Common myeloid progenitor, CD34-positive (primary cell): ENCODE results near the gene DOCK1.
"Not testable (repeated sequence)": the region's sequence is repeated elsewhere in the genome, so short reads cannot be mapped to it uniquely, and the experiment has no call there.

Experiments
- CTCF ChIA-PET: fragments of 350-600 bp; sonication (Branson Sonifier 250); formaldehyde crosslinking; loops from one replicate; lab custom pipeline; 2021; ENCODE audit warnings: antibody characterized with exemption; lab: Charles Lee
- POLR2A ChIA-PET: fragments of 350-600 bp; sonication (Branson Sonifier 250); formaldehyde crosslinking; loops from one replicate; lab custom pipeline; 2021; ENCODE audit warnings: antibody characterized with exemption; lab: Charles Lee
- DNase-seq, 3 donors: peaks; one replicate each; pipeline versions ENCODE4 v3.0.0 to v3.0.0-alpha.2; 2013
- H3K27ac ChIP-seq, 2 experiments: 1 replicate in 1 of 2; 2 replicates in 1 of 2; pipeline ENCODE4 v1.7.0; 2013; ENCODE audit warnings: inconsistent platforms in 2 of 2, low read length in 2 of 2, mild to moderate bottlenecking in 2 of 2, low read depth in 1 of 2, moderate library complexity in 1 of 2; ENCODE audit not compliant: severe bottlenecking in 2 of 2, insufficient read depth in 1 of 2, poor library complexity in 1 of 2
- H3K27me3 ChIP-seq, 5 experiments: replicated peaks in 2 of 5; 1 replicate in 3 of 5; 2 replicates in 2 of 5; pipeline versions ENCODE4 v1.6.1 to v1.7.0; 2013; ENCODE audit warnings: low read length in 4 of 5, mild to moderate bottlenecking in 2 of 5, moderate library complexity in 2 of 5, inconsistent platforms in 1 of 5; ENCODE audit not compliant: insufficient read depth in 5 of 5, control insufficient read depth in 4 of 5
- H3K36me3 ChIP-seq, 4 experiments: 1 replicate in 2 of 4; 2 replicates in 2 of 4; pipeline versions ENCODE4 v1.6.1 to v1.7.0; 2013; ENCODE audit warnings: low read length in 3 of 4, control low read depth in 1 of 4, mild to moderate bottlenecking in 1 of 4; ENCODE audit not compliant: control insufficient read depth in 4 of 4, insufficient read depth in 4 of 4
- H3K4me1 ChIP-seq, 4 experiments: 1 replicate in 3 of 4; 2 replicates in 1 of 4; pipeline versions ENCODE4 v1.6.1 to v1.7.1; 2013; ENCODE audit warnings: low read length in 3 of 4, mild to moderate bottlenecking in 3 of 4, control low read depth in 1 of 4, inconsistent platforms in 1 of 4, moderate library complexity in 1 of 4; ENCODE audit not compliant: control insufficient read depth in 4 of 4, insufficient read depth in 4 of 4; ENCODE audit errors: control extremely low read depth in 1 of 4
- H3K4me3 ChIP-seq, 7 experiments: 1 replicate in 4 of 7; 2 replicates in 3 of 7; pipeline versions ENCODE4 v1.5.1 to v1.7.0; 2013; ENCODE audit warnings: mild to moderate bottlenecking in 7 of 7, low read length in 6 of 7, moderate library complexity in 6 of 7, inconsistent platforms in 2 of 7, low read depth in 2 of 7, control low read depth in 1 of 7; ENCODE audit not compliant: insufficient read depth in 4 of 7, control insufficient read depth in 1 of 7; ENCODE audit errors: extremely low read depth in 1 of 7
- H3K9me3 ChIP-seq, 5 experiments: 1 replicate in 4 of 5; 2 replicates in 1 of 5; pipeline versions ENCODE4 v1.6.1 to v1.7.1; 2013; ENCODE audit warnings: low read length in 4 of 5, mild to moderate bottlenecking in 2 of 5, inconsistent platforms in 1 of 5, low read depth in 1 of 5, moderate library complexity in 1 of 5; ENCODE audit not compliant: control insufficient read depth in 4 of 5, insufficient read depth in 2 of 5; ENCODE audit errors: control extremely low read depth in 1 of 5
- WGBS: methylation state at CpG from one replicate; pipeline ENCODE4 v1.1.5; 2013; ENCODE audit not compliant: insufficient coverage; 5-methylcytosine and 5-hydroxymethylcytosine counted together

Gene DOCK1

DNA sequence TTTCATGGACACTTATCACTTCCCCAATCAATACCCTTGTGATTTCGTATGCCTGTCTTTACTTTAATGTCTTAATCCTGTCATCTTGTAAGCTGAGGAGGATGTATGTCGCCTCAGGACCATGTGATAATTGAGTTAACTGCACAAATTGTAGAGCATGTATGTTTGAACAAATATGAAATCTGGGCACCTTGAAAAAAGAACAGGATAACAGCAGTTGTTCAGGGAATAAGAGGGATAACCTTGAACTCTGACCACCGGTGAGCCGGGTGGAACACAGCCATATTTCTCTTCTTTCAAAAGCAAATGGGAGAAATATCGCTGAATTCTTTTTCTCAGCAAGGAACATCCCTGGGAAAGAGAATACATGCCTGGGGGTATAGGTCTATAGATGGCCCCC is 14.4 kb upstream of the DOCK1 start:
- H3K27ac ChIP-seq, H3K27me3 ChIP-seq, DNase-seq, H3K9me3 ChIP-seq, POLR2A ChIA-PET, CTCF ChIA-PET, H3K36me3 ChIP-seq, H3K4me3 ChIP-seq: not testable (repeated sequence)
- 100% methylated on average over 2 of the region's 5 CpGs for WGBS
- peaks cover 0 to 12% (median 0%) of the 10 kb centered on the region in 4 experiments for H3K4me1 ChIP-seq

DNA sequence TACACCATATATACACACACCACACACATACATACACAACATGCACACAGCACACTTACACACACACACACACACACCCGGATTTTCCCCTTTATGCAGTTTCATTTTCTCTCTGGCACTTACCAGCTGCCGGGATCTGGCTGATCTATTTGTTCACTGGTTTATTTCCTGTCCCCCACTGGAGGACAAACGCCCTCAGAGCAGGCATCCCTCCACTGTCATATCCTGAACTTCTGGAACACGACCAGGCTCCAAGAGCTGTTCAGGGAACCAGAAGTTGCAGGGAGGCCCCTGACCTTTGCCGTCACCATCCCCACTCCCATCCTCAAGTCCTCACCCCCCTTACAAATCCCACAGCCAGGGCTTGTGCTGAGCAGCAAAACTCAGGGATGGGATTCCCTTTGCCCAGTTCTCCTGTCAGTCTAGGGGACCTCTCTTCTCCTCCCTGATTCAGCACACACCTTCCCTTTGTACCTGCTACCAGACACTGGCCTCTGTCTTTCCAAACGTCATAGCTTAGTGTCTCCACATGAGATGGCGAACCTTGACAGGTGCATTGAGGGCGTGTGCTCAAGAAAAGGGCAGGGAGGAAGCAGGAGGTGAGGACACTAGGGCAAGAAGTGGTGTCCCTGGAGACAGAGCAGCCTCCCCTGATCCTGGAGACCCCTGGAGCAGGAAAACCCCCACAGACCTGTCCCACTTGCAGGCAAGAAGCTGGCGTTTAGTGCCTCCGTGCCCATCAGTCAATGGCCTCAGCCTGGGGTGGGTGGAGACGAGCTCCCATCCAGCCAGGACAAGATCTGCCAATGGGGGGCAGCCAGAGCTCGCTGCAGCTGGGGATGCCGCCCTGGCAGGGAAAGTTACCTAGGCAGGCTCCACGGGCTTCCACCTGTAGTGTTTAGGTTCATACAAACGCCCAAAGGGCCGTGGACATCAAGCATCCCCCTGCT is 12.7 kb upstream of the DOCK1 start:
- no peak overlapping the region for H3K4me3 ChIP-seq
- no peaks in the 10 kb centered on the region for H3K9me3 ChIP-seq
- DNase-seq: no peak
- CTCF ChIA-PET: no interaction called here
- no peaks in the 10 kb centered on the region for H3K27me3 ChIP-seq
- peaks cover 0 to 23% (median 5%) of the 10 kb centered on the region in 4 experiments for H3K4me1 ChIP-seq
- POLR2A ChIA-PET: no interaction called here
- H3K27ac ChIP-seq: no peak overlapping the region
- WGBS: 80% methylated on average over 10 of the region's 16 CpGs
- no peaks in the 10 kb centered on the region for H3K36me3 ChIP-seq

DNA sequence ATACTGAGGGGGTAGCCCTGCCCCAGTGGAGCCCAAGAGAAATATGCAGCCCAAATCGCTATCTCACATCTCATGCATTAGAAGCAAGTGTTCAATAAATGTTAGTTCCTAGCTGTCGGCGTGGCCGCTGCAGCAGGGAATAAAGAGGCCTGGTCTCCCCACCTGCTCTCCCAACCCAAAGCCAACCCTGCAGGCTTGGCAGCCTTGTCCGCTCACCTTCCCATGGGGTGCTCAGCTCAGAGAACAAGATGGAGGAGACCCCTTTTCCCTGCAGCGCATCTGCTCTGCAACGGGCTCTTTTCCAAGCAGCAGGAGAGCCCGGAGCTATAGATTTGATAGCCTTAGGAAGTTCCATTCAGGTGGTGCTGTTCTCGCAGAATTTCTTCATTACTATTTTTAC is 12.0 kb upstream of the DOCK1 start:
- H3K4me3 ChIP-seq: no peak overlapping the region
- H3K27me3 ChIP-seq: no peaks in the 10 kb centered on the region
- POLR2A ChIA-PET: no interaction called here
- 99% methylated on average over 9 of the region's 9 CpGs for WGBS
- DNase-seq: no peak
- no peaks in the 10 kb centered on the region for H3K36me3 ChIP-seq
- H3K4me1 ChIP-seq: peaks cover 0 to 23% (median 5%) of the 10 kb centered on the region in 4 experiments
- CTCF ChIA-PET: no interaction called here
- peaks cover 0 to 5% (median under 1%) of the 10 kb centered on the region in 5 experiments for H3K9me3 ChIP-seq
- H3K27ac ChIP-seq: no peak overlapping the region

DNA sequence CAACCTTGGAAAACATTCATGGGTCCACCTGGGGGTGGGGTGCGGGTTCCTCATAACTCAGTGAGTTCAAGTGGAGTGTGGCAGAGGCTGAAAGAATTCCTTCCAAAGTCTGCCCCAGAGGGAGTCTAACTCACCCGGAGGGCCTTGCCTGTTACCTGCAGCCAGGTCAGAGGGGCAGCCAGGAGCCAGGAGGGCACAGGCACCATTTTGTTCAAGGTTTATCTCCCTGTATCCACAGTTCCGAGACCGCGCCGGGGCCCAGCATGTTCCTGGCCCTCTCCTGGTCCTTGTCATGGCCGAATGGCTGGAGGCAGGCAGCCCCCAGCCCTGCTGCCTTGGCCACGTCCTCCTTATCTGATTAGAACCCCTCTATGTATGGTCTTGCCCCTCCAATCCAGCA is 11.4 kb upstream of the DOCK1 start:
- CTCF ChIA-PET: no interaction called here

DNA sequence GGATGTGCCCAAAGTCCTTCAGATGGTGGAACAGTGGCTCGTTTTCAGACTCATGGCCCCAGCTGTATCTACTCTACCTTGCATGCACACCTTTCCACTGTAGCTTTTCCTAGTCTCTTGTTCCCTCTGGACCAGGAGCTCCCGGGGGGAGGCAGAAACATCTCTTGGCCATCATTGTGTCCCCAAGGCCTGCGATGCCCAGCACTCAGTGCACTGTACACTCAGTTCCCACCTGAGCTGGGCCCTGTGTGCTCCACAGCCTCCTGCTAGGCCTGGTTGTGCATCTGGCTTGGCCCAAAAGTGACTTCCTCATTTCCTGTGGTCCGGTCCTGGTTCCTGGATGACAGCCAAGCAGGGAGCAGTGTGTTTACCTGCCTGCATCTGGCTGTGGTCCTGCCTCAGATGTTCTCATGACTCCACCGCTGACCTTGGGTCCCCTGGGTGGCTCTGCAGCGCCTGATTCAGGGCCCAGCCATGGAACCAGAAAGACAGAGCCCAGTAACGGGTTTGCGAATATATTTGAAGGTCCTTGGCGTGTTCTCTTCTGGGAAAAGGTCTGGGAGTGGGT is 9.9 kb upstream of the DOCK1 start:
- H3K4me1 ChIP-seq: peaks cover 0 to 23% (median 5%) of the 10 kb centered on the region in 4 experiments
- H3K9me3 ChIP-seq: peaks cover 0 to 14% (median 7%) of the 10 kb centered on the region in 5 experiments
- CTCF ChIA-PET: interaction anchor here (1.2 kb wide), 1 partner anchor 9 kb away, joined by 3 read pairs; no protein-coding TSS in a partner anchor
- no peaks in the 10 kb centered on the region for H3K27me3 ChIP-seq
- H3K27ac ChIP-seq: no peak overlapping the region
- WGBS: 74% methylated on average over 8 of the region's 9 CpGs
- POLR2A ChIA-PET: no interaction called here
- H3K4me3 ChIP-seq: no peak overlapping the region
- DNase-seq: peak in 2 of 3 donors; percentile 54 to 59
- H3K36me3 ChIP-seq: no peaks in the 10 kb centered on the region

More for the DNA sequence above, 11.4 kb upstream of the DOCK1 start:
- no peaks in the 10 kb centered on the region for H3K27me3 ChIP-seq
- H3K4me1 ChIP-seq: peaks cover 0 to 23% (median 5%) of the 10 kb centered on the region in 4 experiments
- no peaks in the 10 kb centered on the region for H3K36me3 ChIP-seq
- no peak for DNase-seq
- H3K4me3 ChIP-seq: no peak overlapping the region
- H3K27ac ChIP-seq: no peak overlapping the region
- H3K9me3 ChIP-seq: peaks cover 0 to 11% (median 5%) of the 10 kb centered on the region in 5 experiments
- POLR2A ChIA-PET: no interaction called here
- 95% methylated on average over 8 of the region's 8 CpGs for WGBS

DNA sequence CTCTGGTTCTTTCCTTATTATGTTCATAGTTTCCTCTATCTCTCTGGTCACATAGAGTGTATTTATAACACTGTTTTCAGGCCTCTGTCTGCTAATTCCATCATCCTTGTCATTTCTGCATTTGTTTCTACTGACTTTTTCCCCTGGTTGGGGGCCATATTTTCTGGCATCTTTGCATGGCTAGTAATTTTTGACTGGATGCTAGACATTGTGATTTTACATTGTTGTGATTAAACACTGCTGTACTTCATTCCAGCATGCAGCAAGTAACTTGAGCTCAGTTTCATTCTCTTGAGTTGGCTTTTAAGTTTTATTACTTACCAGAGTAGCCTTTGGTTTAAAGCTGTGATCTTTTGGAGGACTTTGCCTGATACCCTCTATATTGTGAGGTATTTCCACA is 6.8 kb upstream of the DOCK1 start:
- no peaks in the 10 kb centered on the region for H3K36me3 ChIP-seq
- H3K27me3 ChIP-seq: no peaks in the 10 kb centered on the region
- H3K4me1 ChIP-seq: peaks cover 2 to 26% (median 11%) of the 10 kb centered on the region in 4 experiments
- peaks cover 0 to 14% (median 7%) of the 10 kb centered on the region in 5 experiments for H3K9me3 ChIP-seq
- no peak overlapping the region for H3K27ac ChIP-seq
- H3K4me3 ChIP-seq: no peak overlapping the region
- POLR2A ChIA-PET: no interaction called here
- CTCF ChIA-PET: no interaction called here
- no peak for DNase-seq

DNA sequence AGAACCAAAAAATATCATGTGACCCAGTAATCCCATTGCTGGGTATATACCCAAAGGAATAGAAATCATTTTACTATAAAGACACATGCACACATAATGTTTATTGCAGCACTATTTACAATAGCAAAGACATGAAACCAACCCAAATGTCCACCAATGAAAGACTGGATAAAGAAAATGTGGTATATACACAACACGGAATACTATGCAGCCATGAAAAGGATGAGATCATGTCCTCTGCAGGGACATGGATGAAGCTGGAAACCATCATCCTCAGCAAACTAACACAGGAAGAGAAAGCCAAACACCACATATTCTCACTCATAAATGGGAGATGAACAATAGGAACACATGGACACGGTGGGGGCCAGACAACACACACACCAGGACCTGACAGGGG is 5.7 kb upstream of the DOCK1 start:
- peaks cover 2 to 36% (median 22%) of the 10 kb centered on the region in 4 experiments for H3K4me1 ChIP-seq
- H3K27me3 ChIP-seq, DNase-seq, H3K4me3 ChIP-seq, CTCF ChIA-PET, H3K36me3 ChIP-seq, POLR2A ChIA-PET, H3K27ac ChIP-seq: not testable (repeated sequence)
- peaks cover 0 to 14% (median 7%) of the 10 kb centered on the region in 5 experiments for H3K9me3 ChIP-seq
- WGBS: 100% methylated on average over 1 of the region's 2 CpGs
